GM19372 (cell line): ENCODE results near the gene MEIOSIN.
"Not testable (repeated sequence)": the region's sequence is repeated elsewhere in the genome, so short reads cannot be mapped to it uniquely, and the experiment has no call there.

Experiments
- ATAC-seq: cut with Tn5 transposase; IDR thresholded peaks from one replicate; pipeline ENCODE4 v1.9.1; 2021; ENCODE audit warnings: mild to moderate bottlenecking, low read depth, moderate library complexity; ENCODE audit not compliant: unreplicated experiment

MEIOSIN gene

GRCh38 chr19:45793876-45794275 is 60.6 kb downstream of the MEIOSIN start:
- no peak for ATAC-seq

GRCh38 chr19:45794627-45795026 is 61.4 kb downstream of the MEIOSIN start:
- ATAC-seq: no peak

- no peak for ATAC-seq
Observed at GRCh38 chr19:45798995-45799517, 65.8 kb downstream of the MEIOSIN start.

- ATAC-seq: not testable (repeated sequence)
Observed at GRCh38 chr19:45799541-45799940, 66.3 kb downstream of the MEIOSIN start.

- ATAC-seq: no peak
Observed at GRCh38 chr19:45800070-45800553, 66.9 kb downstream of the MEIOSIN start.

GRCh38 chr19:45801603-45802175 is 68.5 kb downstream of the MEIOSIN start:
- ATAC-seq: no peak

- ATAC-seq: no peak
Observed at GRCh38 chr19:45804140-45804958, 71.1 kb downstream of the MEIOSIN start.

- no peak for ATAC-seq
Observed at GRCh38 chr19:45804959-45805230, 71.7 kb downstream of the MEIOSIN start.

- no peak for ATAC-seq
Observed at GRCh38 chr19:45805719-45806118, 72.5 kb downstream of the MEIOSIN start.

- no peak for ATAC-seq
Observed at GRCh38 chr19:45809643-45810159, 76.5 kb downstream of the MEIOSIN start.

GRCh38 chr19:45812297-45812696 is 79.1 kb downstream of the MEIOSIN start:
- ATAC-seq: no peak
